Hippocampal formation (tissue), 2 donors: ENCODE data around the gene TLE2.

ENCODE experiments used
- DNase-seq, 2 donors: peaks; one replicate each; lab custom pipeline; 2025; lab: John Stamatoyannopoulos, UW

The TLE2 gene

GRCh38 chr19:3029065-3029923, at the start of gene TLE2:
TLE2 (minus strand) TSS chr19:3029280; CDS start chr19:3028904, 376 bp downstream.
- no peak for DNase-seq

DNA sequence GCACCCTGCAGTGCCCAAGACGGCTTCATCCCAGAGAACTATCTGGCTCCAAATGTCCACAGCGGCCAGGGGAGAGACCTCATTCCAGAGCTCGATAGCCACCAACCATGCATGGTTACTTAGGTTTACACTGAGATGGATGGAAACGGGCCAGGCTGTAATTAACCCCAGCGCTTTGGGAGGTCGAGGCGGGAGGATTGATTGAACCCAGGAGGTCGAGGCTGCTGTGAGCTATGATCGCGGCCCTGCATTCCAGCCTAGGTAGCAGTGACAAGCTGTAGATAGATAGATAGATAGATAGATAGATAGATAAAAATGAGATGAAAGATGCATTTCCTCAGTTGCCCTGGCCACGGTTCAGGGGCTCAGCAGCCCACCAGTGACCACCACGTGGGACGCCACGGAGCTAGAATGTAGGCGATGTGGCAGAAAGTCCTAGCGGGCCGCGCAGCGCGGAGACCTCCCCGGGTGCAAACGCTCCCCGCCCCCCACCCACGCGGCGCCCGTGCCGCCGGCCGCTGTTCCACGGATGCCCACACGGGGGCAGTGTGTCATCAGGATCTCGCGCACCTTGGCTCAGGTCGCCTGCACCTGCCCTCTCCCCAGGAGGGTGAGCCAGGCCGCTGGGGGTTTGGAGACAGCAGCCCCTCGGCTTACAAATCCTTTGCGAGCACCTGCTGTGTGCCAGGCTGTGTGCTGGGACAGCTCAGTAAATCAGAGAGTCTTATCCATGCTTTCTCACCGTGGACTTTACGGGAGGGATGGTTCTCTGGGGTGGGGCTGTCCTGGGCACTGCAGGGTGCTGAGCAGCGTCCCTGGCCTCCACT, 46.7 kb upstream of the TLE2 start:
- DNase-seq: peak in 1 of 2 donors; percentile 39

GRCh38 chr19:3073931-3074595, 45.0 kb upstream of the TLE2 start:
- no peak for DNase-seq

- no peak for DNase-seq
Measured at GRCh38 chr19:3073159-3073563, 44.1 kb upstream of the TLE2 start.

DNA sequence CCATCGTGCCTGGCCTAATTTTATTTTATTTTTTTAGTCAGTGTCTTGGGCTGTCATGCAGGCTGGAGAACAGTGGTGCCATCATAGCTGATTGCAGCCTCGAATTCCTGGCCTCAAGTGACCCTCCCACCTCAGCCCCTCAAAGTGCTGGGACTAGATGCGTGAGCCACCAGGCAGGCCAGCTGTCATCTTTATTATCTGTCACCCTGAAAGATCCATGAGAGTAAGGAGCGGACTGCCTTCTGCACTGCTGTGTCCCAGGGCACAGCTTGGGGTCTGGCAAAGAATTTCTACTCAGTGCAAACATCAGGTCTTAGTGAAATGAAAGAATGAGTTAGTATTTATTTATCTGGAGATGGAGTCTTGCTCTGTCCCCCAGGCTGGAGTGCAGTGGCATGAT, 42.7 kb upstream of the TLE2 start:
- DNase-seq: no peak

GRCh38 chr19:3068071-3068470, 39.0 kb upstream of the TLE2 start:
- DNase-seq: no peak

DNA sequence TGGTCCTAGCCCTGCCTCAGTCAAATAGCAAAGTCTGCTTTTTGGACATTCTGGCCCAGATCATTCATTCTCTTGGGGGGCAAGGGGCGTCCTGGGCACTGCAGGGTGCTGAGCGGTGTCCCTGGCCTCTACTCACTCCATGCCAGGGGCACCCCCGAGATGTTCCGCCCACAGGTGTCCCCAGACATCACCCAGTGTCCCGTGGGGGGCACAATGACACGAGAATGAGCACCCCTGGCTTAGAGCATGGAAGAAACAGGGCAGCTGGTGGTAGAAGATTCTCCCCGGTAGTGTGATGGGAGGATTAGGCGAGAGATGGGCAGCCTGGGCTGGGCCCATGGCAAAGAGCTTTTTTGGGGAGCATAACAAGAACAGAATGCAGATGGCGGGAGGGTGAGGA, 38.5 kb upstream of the TLE2 start:
- DNase-seq: no peak

DNA sequence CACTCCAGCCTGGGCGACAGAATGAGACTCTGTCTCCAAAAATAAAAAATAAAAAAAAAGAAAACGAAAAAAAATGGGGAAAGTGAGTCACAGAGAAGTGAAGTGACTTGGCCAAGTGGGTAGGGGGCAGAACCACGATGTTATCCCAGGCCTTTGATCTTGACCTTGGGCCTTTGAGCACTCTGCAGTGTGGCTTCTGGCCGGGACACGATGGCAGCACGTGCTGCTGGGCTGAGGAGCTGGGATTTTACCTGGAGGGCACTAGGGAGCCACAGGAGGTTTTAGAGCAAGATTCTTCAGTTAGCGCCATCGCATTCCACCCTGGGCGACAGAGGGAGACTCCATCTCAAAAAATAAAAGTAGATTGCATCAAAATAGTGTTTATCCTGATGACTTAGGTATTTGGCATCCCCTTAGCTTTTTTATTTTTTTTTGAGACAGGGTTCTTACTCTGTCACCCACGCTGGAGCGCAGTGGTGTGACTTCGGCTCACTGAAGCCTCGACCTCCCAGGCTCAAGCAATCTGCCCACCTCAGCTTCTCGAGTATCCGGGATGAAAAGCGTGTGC, 37.5 kb upstream of the TLE2 start:
- DNase-seq: no peak

DNA sequence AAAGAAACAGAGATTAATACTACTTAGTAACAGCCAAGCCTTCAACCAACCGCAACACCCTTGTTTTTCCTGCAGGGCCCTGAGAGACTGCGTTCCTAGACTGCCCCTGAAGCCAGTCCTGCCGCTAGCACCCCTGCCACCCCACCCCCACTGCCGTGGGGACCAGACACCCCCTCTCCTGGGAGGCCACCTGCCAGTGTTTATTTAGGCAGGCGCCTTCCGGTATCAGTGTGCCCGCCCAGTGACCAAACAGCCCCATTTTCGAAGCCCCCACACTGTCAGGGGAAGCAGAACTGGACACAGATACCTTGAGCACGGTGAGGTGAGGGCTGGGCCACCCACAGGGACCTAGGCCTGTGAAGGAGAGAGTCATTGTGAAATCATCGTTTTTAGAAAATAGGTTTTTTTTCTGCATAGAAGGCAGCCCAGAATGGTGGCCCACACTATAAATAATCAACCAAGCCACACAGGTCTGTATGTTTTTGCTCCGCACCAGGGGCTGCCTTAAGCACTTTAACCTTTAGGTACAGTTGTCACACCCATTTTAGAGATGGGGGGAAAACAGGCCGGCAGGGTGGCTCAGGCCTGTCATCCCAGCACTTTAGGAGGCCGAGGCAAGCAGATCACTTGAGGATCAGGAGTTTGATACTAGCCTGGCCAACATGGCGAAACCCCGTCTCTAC, 36.7 kb upstream of the TLE2 start:
- DNase-seq: no peak

- DNase-seq: no peak
Measured at GRCh38 chr19:3064011-3064330, 34.9 kb upstream of the TLE2 start.

DNA sequence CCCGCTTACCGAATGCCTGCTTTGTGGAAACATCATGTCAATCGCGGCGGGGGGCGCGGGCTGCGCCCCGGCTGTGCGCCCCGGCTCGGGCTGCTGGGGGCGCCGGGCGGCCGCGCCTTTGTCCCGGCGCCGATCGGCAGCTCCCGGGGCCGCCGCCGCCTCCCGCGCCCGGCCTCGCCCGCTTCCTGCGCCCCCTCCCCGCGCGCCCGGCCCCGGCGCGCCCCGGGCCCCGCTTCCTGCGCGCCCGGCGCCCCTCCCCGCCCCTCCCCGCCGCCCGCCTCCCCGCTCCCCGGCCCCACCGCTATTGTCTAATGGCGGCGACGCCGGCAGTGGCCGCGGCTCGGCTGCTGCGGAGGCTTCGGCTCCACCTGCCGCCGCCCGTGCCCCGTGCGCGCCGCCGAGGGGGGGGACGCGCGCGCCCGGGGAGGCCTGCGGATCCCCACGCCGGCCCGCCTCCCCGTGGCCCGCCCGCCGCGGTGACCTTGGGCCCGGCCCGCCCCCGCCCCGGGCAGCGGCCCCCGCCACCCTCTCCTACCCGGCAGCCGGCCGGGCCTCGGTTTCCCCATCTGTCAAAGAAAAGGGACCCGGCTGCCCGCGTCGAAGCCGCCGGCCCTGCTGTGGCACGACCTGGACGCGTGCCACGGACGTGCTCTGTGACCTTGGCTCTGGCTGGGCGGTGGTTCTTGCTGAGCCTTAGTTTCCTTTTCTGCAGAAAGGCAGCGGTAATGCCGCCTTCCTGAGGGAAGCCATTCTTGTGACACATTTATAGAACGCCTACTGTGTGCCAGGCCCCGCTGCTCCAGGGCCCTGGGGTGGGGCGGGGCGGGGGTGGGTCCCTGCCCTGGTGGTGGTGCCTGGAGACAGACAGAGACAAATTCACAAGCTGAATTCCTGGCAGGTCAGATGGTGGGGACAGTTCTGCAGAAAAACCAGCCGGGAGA, 33.4 kb upstream of the TLE2 start, which contains the start of gene TLE5:
TLE5 (minus strand) TSS at position 331 of the 941 bp plus-strand sequence; CDS start at position 36, 295 bp downstream.
- peak in 1 of 2 donors; percentile 53 for DNase-seq

GRCh38 chr19:3061182-3062161, 32.4 kb upstream of the TLE2 start:
- peak; percentile 24 to 58 for DNase-seq

GRCh38 chr19:3060857-3061181, 31.7 kb upstream of the TLE2 start:
- no peak for DNase-seq

GRCh38 chr19:3059653-3060052, 30.6 kb upstream of the TLE2 start:
- DNase-seq: no peak

DNA sequence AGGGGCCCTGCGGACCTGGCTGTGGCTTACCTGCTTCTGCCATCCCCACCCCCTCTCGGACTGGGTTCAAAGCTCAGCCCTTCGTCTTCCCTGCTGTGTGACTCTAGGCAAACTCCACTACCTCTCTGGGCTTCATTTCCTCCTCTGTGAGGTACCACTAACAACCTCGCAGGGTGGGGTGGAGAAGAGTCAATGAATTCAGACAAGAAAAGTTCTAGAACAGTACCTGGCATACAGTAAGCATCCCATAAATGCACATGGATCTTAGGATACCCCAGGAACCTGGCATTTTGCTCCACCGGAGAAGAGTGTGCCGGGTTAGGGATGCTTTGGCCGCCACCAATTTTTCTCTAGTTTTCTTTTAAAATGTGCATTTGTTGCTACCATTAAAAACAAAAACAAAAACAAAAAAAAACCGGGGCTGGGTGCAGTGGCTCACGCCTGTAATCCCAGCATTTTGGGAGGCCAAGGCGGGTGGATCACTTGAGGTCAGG, 29.8 kb upstream of the TLE2 start:
- no peak for DNase-seq

DNA sequence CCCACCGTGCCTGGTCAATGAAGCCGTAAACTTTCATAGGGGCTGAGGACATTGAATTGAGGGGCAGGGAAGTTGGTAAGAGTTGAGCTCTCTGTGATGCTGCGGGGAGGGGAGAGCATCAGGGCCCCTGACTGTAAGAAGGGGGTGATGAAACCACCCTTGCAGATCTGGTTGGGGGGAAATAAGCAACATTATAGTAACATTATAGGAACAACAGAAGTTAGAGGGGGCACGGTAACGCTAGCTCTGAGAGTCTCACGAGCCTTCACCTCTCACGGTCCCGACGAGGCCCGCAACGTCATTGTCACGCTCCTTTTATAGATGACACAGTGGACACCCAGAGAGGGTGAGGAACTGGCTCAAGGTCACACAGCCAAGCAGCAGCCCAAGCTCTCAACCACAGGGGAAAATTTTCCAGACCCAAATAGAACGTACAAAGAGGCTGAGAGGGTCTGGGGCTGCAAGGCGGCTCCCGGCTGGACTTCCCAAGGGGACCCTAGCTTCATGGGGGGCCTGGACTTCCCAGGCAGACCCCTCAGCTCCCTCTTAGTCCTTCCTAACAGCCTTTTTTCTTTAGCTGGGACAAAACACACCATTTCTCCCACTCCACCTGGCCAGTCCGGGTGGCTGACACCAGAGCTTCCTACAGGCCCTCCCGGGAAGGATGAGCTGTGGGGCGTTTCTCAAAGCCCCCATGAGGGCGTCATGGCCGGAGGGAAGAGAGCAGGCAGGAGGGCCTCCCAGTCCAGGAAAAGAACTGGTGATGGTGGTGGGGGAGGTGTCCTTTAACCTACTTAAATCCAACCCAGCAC, 29.1 kb upstream of the TLE2 start:
- DNase-seq: no peak

- DNase-seq: peak; percentile 21 to 57
Measured at GRCh38 chr19:3057275-3057714, 28.2 kb upstream of the TLE2 start.

DNA sequence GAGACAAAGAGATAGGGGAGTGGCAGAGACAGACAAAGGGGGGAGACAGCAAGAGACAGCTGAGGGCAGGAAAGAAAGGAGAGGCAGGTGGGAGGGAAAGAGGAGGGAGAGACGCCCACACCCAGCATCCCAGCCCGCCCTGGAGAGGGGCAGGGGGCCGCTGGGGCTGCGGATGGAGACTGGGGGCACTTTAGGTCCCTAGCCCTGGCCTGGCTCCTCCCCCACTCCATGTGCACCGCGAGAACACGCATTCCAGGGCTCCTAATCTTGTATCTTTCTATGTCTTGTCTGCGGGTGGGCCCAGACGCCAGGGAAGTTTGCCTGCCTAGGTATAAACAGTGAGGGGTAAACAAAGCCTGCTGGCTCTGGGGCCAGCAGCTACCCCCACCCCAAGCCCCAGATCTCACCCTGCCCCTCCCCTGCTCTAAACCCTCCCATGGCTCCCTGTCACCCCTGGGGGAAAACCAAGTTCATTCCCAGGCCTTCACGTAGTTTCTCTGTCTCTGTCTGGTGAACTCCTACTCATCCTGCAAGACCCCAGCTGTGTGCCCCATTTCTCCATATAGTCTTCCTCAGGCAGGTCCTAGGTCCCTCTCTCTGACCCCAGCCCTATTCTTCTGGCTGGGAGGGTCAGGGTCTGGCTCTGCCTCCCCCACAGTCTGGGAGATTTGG, 27.5 kb upstream of the TLE2 start:
- no peak for DNase-seq
